ENCODE results near the gene GRID2IP. TPM values are rescaled to one million over a fixed set of nuclear protein-coding genes. Genes with fewer than 3 reads are reported as not detected.

Gene GRID2IP
- total and polyA plus RNA-seq, 2 of the 13 experiments (the other 11 are each of a cell fraction or from before 2014, with no cell fraction given), result 0.03 TPM; not detected in 1

GRCh38 chr7:6589829-6590644 is 38.8 kb upstream of the GRID2IP start, which contains the start of gene INTS15 (continued):
- TF ChIP-seq ZNF407 (CRISPR knock-in tag; IDR thresholded peaks at IDR 0.05; ENCODE audit: not compliant biosample characterization) (no peak), ZFP41 (CRISPR knock-in tag; IDR thresholded peaks at IDR 0.05; ENCODE audit: borderline replicate concordance) (no peak), POLR2AphosphoS5 (IDR thresholded peaks at IDR 0.05; ENCODE audit: low read depth, low read length) (peak; percentile 54; the same call in 1 of the 2 replicates), TOE1 (CRISPR knock-in tag; IDR thresholded peaks at IDR 0.05) (no peak), ZNF773 (CRISPR knock-in tag; IDR thresholded peaks at IDR 0.05; ENCODE audit: borderline replicate concordance) (no peak), ZNF83 (CRISPR knock-in tag; IDR thresholded peaks at IDR 0.05; ENCODE audit: borderline replicate concordance) (no peak), RELA (CRISPR knock-in tag; IDR thresholded peaks at IDR 0.05) (no peak), ZMYM4 (CRISPR knock-in tag; IDR thresholded peaks at IDR 0.05) (0 out of 2 replicates have a peak, but pooled peaks have one; percentile 37), KAT7 (CRISPR knock-in tag; IDR thresholded peaks at IDR 0.05; ENCODE audit: borderline replicate concordance) (peak; percentile 55; the same call in 1 of the 2 replicates), GLI4 (CRISPR knock-in tag; IDR thresholded peaks at IDR 0.05; ENCODE audit: borderline replicate concordance) (no peak), HOXA7 (CRISPR knock-in tag; IDR thresholded peaks at IDR 0.05) (no peak), ZNF556 (CRISPR knock-in tag; IDR thresholded peaks at IDR 0.05; ENCODE audit: borderline replicate concordance) (no peak; the same call in 1 of the 2 replicates), ZNF333 (CRISPR knock-in tag; IDR thresholded peaks at IDR 0.05; ENCODE audit: borderline replicate concordance) (0 out of 2 replicates have a peak, but pooled peaks have one; percentile 76), MXD4 (CRISPR knock-in tag; IDR thresholded peaks at IDR 0.05) (0 out of 2 replicates have a peak, but pooled peaks have one; percentile 19), FLYWCH1 (CRISPR knock-in tag; IDR thresholded peaks at IDR 0.05) (no peak)
- TF ChIP-seq, protein P1, sequence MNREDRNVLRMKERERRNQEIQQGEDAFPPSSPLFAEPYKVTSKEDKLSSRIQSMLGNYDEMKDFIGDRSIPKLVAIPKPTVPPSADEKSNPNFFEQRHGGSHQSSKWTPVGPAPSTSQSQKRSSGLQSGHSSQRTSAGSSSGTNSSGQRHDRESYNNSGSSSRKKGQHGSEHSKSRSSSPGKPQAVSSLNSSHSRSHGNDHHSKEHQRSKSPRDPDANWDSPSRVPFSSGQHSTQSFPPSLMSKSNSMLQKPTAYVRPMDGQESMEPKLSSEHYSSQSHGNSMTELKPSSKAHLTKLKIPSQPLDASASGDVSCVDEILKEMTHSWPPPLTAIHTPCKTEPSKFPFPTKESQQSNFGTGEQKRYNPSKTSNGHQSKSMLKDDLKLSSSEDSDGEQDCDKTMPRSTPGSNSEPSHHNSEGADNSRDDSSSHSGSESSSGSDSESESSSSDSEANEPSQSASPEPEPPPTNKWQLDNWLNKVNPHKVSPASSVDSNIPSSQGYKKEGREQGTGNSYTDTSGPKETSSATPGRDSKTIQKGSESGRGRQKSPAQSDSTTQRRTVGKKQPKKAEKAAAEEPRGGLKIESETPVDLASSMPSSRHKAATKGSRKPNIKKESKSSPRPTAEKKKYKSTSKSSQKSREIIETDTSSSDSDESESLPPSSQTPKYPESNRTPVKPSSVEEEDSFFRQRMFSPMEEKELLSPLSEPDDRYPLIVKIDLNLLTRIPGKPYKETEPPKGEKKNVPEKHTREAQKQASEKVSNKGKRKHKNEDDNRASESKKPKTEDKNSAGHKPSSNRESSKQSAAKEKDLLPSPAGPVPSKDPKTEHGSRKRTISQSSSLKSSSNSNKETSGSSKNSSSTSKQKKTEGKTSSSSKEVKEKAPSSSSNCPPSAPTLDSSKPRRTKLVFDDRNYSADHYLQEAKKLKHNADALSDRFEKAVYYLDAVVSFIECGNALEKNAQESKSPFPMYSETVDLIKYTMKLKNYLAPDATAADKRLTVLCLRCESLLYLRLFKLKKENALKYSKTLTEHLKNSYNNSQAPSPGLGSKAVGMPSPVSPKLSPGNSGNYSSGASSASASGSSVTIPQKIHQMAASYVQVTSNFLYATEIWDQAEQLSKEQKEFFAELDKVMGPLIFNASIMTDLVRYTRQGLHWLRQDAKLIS (CRISPR knock-in tag; IDR thresholded peaks at IDR 0.05), result no peak
- TF ChIP-seq, protein P2, sequence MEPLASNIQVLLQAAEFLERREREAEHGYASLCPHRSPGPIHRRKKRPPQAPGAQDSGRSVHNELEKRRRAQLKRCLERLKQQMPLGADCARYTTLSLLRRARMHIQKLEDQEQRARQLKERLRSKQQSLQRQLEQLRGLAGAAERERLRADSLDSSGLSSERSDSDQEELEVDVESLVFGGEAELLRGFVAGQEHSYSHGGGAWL (CRISPR knock-in tag; IDR thresholded peaks at IDR 0.05), result no peak
